GM15510 (cell line): ENCODE data around the gene TECTB.

Source experiments
- POLR2A ChIP-seq: IDR thresholded peaks from 3 replicates; pipeline ENCODE4 v1.6.1; 2011; ENCODE audit warnings: borderline replicate concordance; ENCODE audit not compliant: insufficient read length; ENCODE audit errors: extremely low read depth

Gene TECTB

GRCh38 chr10:112260831-112261230 lies 22.4 kb upstream of the TECTB start:
- TF ChIP-seq POLR2A, result no peak

- no peak for TF ChIP-seq POLR2A
Measured at GRCh38 chr10:112261281-112261822, 21.8 kb upstream of the TECTB start.

DNA sequence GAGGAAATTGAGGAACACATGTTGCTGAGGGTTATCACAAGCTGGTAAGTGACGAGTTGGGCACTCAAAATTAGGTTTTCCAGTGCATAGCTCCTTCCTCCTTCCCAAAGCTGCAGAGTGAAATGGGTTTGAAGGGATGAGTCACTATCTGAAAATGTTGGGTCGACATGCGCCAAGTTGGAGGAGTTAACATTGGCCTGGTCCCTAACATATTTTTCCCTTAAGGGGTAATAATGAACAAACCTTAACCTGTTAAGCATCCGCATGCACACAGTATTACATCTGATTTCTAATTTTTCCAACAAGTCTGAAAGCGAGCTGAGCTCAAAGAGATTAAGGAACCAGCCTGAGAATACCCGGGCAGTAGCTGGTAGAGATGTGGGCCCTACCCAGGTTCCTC lies 20.7 kb upstream of the TECTB start:
- TF ChIP-seq POLR2A, result no peak

- TF ChIP-seq POLR2A, result no peak
Measured at GRCh38 chr10:112265745-112266144, 17.5 kb upstream of the TECTB start.

GRCh38 chr10:112269266-112269665 lies 13.9 kb upstream of the TECTB start:
- TF ChIP-seq POLR2A, result no peak

DNA sequence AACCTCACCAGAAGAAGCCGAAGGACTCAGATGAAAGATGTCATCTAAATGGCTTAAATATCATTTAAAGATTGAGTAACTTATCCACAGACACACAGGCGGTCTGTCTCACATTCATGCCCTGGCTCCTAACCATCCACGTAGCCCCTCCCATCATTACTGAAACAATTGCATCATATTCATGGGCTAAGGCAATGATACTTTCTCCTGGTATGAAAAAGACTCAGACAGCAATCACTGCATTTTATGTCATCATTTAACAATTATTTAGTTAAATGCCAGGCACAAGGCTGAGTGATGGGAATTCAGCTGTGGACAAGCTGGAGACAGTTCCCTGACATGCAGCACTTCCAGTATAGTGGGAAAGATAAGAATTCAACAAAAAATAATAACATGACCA lies 11.2 kb upstream of the TECTB start:
- TF ChIP-seq POLR2A, result no peak

DNA sequence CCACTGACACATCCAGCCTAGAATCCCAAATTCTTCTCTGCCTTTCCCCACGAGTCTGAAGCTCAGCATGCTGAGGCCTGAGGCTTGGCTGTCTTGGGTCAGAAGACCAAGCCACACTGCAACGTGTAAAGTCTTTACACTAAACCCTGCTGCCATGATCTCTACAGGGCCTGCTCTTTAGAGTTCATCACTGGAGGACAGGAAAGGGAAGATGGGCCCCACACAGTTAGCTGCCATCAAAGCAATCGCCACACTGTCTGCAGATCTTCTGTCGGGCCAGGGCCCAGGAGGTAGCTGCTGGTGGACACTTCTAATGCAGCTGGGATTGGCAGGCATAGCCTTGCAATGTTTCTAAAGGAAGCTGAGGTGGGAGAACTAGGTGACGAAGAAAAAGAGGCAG lies 8.4 kb upstream of the TECTB start:
- no peak for TF ChIP-seq POLR2A

GRCh38 chr10:112275512-112276245 lies 7.5 kb upstream of the TECTB start:
- no peak for TF ChIP-seq POLR2A

GRCh38 chr10:112278871-112279270 lies 4.3 kb upstream of the TECTB start:
- no peak for TF ChIP-seq POLR2A

DNA sequence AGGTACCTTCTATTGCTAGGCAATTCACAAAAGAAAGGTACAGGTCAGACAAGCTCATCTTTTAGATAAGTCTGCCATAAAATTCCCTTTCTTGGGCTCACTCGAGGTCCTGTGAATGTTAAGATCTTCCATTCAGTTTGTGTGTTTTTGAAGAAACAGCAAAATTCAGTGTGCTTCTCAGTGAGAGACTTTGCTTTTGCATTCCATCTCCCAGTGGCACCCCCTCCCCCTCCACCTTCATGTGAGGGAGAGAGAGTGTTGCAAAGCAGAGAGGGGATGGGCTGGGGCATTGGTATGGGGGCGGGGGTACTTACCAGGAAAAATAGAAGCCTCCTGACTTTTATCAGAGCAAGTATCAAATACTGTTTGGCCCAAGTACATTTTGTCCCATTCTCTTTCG lies 3.8 kb upstream of the TECTB start:
- no peak for TF ChIP-seq POLR2A

- TF ChIP-seq POLR2A, result no peak
Measured at GRCh38 chr10:112280205-112280921, 2.8 kb upstream of the TECTB start.

DNA sequence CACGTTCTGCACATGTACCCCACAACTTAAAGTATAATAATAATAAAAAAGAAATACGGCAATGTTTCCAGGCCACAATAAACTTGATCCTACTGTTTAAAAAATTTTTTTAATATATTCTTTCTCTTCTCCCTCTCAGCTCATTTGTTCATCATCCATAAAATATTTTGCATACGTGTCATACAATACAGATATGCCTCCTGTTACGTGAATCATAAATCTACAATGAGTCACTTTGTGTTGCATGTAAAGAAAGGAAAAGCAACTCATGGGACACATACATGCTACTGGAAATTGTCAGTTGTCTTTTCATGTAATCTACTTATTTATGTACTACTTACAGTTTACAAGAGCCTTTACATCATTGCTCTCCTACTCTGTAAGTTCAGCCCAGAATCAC lies 1.1 kb upstream of the TECTB start:
- TF ChIP-seq POLR2A, result no peak

DNA sequence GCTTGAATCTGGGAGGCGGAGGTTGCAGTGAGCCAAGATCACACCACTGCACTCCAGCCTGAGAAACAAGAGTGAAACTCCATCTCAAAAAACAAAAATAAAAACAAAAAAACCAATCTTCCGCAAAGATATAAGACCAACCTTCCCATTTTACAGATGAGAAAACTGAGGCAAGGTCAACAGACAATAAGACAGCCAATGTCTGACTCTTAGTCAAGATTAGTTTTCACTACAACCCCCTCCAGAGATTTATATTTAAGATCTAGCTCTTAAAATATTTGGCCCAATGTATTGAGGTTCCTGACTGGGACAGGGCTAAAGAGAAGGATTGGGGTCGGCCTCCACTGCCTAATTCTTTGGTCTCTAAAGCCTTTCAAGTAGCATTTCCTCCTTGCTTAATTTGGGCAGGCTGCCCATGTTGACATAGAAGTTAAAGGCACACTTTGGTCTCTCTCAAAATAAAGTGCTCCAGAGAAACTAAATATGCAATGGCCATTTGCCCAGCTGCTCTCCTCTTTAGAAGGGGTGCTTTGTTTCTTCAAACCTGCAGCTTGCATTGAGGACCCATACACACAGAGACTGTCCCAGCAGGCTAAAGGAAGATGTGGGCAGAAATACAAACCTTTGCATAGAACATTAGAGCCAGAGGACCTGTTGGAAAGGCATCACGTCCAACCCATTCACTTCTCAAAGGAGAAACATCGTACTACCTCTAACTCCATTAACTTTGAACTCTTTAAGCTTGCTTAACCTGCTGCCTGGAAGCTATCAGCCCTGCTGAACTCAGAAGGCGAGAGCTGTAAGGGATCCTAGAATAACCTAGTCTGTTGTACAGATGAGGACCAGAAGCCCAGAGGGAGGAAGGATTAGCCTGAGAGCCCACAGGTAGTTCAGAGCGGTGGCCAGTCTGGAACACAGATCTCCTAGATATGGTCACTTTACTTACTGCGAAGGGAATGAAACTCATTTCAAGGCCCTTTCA lies 3.9 kb downstream of the TECTB start:
- TF ChIP-seq POLR2A, result no peak

DNA sequence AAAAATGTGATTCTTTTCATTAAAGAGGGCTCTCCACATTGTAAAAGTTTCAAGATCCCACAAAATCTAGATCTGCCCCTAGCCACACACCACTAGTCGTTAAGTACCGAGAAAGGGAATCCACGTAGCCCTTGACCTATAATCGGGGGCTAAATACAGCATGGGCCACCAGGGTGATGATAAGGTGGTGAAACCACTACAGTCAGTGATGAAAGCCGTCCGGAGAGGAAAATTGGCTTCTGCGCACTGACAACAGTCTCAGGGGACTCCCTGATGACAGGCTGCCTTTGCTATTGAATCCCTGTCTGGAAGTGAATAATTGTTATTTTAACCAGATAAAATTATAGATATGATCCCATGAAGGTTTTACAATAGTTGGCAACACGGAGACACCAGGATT lies 4.6 kb downstream of the TECTB start:
- TF ChIP-seq POLR2A, result no peak

GRCh38 chr10:112288486-112288885 lies 5.3 kb downstream of the TECTB start:
- no peak for TF ChIP-seq POLR2A
